Stimulated activated naive CD8-positive, alpha-beta T cell treated with anti-CD3 and anti-CD28 coated beads, Interleukin-15, Interleukin-2, amounts not matched to agents 100 ng/mL and 50 ng/mL, for 24 hours (primary cell): ENCODE data around the gene MTAP.

Experiments used
- H3K27ac Mint-ChIP-seq: one replicate; pipeline ENCODE4 v1.8.0; 2021; ENCODE audit warnings: mild to moderate bottlenecking, mixed read lengths
- H3K27me3 Mint-ChIP-seq: one replicate; pipeline ENCODE4 v1.8.0; 2021; ENCODE audit warnings: mixed read lengths
- H3K36me3 Mint-ChIP-seq: one replicate; pipeline ENCODE4 v1.8.0; 2021; ENCODE audit warnings: low read depth, mixed read lengths
- H3K4me1 Mint-ChIP-seq: one replicate; pipeline ENCODE4 v1.8.0; 2021; ENCODE audit warnings: low read depth, mixed read lengths
- H3K4me3 Mint-ChIP-seq: one replicate; pipeline ENCODE4 v1.8.0; 2021; ENCODE audit warnings: mild to moderate bottlenecking, mixed read lengths
- H3K9me3 Mint-ChIP-seq: one replicate; pipeline ENCODE4 v1.8.0; 2021; ENCODE audit warnings: mixed read lengths

The MTAP gene

GRCh38 chr9:21852754-21853153 lies 50.3 kb downstream of the MTAP start:
- Mint-ChIP-seq H3K27ac (no peak overlapping the region), H3K4me1 (peaks cover 16% of the 10 kb centered on the region), H3K36me3 (peaks cover 89% of the 10 kb centered on the region), H3K9me3 (no peaks in the 10 kb centered on the region), H3K4me3 (no peak overlapping the region), H3K27me3 (no peaks in the 10 kb centered on the region)

GRCh38 chr9:21853414-21853813 lies 51.0 kb downstream of the MTAP start:
- Mint-ChIP-seq H3K4me1 (peaks cover 16% of the 10 kb centered on the region), H3K4me3 (no peak overlapping the region), H3K27me3 (no peaks in the 10 kb centered on the region), H3K36me3 (peaks cover 89% of the 10 kb centered on the region), H3K9me3 (no peaks in the 10 kb centered on the region), H3K27ac (no peak overlapping the region)

GRCh38 chr9:21854119-21854518 lies 51.7 kb downstream of the MTAP start:
- H3K27ac Mint-ChIP-seq, result no peak overlapping the region
- no peaks in the 10 kb centered on the region for H3K9me3 Mint-ChIP-seq
- no peaks in the 10 kb centered on the region for H3K27me3 Mint-ChIP-seq
- peaks cover 16% of the 10 kb centered on the region for H3K4me1 Mint-ChIP-seq
- no peak overlapping the region for H3K4me3 Mint-ChIP-seq
- peaks cover 87% of the 10 kb centered on the region for H3K36me3 Mint-ChIP-seq

GRCh38 chr9:21854594-21854993 lies 52.2 kb downstream of the MTAP start:
- H3K27ac Mint-ChIP-seq, result no peak overlapping the region
- H3K27me3 Mint-ChIP-seq, result no peaks in the 10 kb centered on the region
- peaks cover 87% of the 10 kb centered on the region for H3K36me3 Mint-ChIP-seq
- H3K4me3 Mint-ChIP-seq, result no peak overlapping the region
- H3K9me3 Mint-ChIP-seq, result no peaks in the 10 kb centered on the region
- H3K4me1 Mint-ChIP-seq, result peaks cover 16% of the 10 kb centered on the region

DNA sequence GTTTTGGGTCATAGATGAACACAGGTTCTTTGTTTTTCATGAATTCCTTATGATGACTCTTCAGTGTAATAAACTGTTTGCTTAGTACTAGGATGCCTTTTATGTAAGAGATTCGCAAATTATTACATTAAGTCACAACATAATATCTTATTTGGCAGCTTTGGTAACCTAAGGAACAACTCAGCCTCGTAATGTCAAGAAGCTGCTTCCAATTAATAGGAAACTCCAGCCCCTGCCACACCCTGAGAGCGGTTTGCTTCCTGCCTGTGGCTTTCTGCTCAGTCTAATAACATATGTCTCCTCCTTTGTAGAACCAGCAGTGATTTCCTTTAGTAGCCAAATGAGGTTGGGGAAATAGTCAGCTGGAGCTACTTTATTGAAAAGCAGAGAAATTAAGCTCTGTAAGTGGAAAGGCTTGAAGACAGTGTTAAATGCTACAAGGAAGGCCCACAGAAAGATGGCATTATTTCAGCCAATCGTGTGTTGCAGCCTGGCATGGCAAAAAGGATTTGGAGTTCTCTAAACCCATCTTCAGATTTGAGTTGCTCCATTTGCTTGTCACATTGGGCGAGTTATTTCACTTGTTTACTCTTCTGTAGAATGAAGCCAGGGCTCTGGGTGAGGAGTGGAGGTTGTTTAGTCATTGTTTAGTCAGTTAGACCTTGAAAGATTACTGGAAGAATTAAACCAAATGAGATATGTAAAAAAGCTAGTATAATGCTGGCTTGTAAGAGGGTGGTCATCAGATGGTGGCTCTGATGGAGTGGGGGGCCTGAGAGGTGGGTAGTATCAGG lies 54.1 kb downstream of the MTAP start:
- Mint-ChIP-seq H3K36me3 (peaks cover 83% of the 10 kb centered on the region), H3K4me3 (no peak overlapping the region), H3K4me1 (peaks cover 13% of the 10 kb centered on the region), H3K27me3 (no peaks in the 10 kb centered on the region), H3K27ac (no peak overlapping the region), H3K9me3 (no peaks in the 10 kb centered on the region)

- Mint-ChIP-seq H3K4me3 (no peak overlapping the region), H3K36me3 (peaks cover 79% of the 10 kb centered on the region), H3K27ac (no peak overlapping the region), H3K9me3 (no peaks in the 10 kb centered on the region), H3K27me3 (no peaks in the 10 kb centered on the region), H3K4me1 (no peaks in the 10 kb centered on the region)
Observed at GRCh38 chr9:21862871-21863270, 60.4 kb downstream of the MTAP start.

DNA sequence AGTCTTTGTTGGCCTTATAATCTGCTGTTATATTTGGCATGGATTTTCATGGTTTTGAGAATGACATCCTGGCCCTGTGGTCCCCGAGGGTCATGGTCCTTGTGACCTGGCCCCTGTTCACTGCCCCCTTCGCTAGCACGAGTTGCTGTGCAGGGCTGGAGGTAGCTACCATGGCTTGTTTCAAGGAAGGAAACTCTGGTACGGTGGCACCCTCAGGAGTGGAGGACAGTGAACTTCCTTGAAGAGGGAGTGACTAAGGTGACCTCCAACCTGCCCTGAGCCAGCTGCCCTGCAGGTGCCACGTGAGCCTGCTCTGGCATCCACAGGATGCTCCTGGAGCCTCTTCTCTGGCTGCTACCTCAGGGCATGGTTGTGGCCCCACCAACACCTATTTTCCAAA lies 62.1 kb downstream of the MTAP start:
- H3K27ac Mint-ChIP-seq, result no peak overlapping the region

DNA sequence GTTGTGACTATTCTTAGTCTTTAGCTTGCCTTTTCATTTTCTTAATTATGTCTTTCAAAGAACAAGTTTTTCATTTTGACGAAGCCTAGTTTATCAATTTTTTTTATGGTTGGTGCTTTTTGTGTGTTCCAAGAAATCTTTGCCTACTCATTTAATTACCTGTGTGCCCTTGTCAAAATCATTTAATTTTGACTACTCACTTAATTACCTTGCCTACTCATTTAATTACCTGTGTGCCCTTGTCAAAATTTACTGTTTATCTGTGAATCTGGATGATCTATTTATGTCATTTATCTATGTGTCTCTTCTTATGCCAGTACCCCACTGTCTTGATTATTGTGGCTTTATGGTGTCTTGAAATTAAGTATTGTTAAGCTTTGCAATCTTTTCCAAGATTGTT lies 63.9 kb downstream of the MTAP start:
- H3K9me3 Mint-ChIP-seq, result no peaks in the 10 kb centered on the region
- H3K27ac Mint-ChIP-seq, result no peak overlapping the region
- H3K36me3 Mint-ChIP-seq, result peaks cover 59% of the 10 kb centered on the region
- H3K27me3 Mint-ChIP-seq, result no peaks in the 10 kb centered on the region
- no peaks in the 10 kb centered on the region for H3K4me1 Mint-ChIP-seq
- no peak overlapping the region for H3K4me3 Mint-ChIP-seq

More for the DNA sequence above, 62.1 kb downstream of the MTAP start:
- Mint-ChIP-seq H3K4me1 (no peaks in the 10 kb centered on the region), H3K9me3 (no peaks in the 10 kb centered on the region), H3K36me3 (peaks cover 68% of the 10 kb centered on the region), H3K4me3 (no peak overlapping the region), H3K27me3 (no peaks in the 10 kb centered on the region)

GRCh38 chr9:21871256-21871975 lies 69.0 kb downstream of the MTAP start:
- peaks cover 61% of the 10 kb centered on the region for H3K36me3 Mint-ChIP-seq
- peaks cover 12% of the 10 kb centered on the region for H3K9me3 Mint-ChIP-seq
- no peak overlapping the region for H3K27ac Mint-ChIP-seq
- no peaks in the 10 kb centered on the region for H3K27me3 Mint-ChIP-seq
- H3K4me3 Mint-ChIP-seq, result no peak overlapping the region
- H3K4me1 Mint-ChIP-seq, result peaks cover 6% of the 10 kb centered on the region

DNA sequence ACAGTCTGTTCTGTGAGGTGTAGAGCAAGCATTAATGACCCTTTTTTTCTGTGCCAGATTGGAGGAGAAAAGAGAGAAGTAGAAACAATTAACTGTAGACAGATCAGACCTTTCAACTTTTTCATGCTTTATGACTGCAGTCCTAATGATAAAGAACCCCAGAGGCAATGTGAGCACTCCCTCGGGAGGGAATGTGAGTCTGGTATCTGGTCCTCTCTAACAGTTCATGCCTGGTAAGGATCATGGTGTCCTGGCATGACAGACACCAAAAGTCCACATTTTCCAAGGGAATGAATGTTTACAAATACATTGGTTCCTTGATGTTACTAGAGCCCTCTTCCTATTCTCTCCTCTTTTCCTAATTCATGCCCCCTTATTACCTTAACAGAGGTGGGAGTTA lies 70.3 kb downstream of the MTAP start:
- Mint-ChIP-seq H3K36me3 (peaks cover 61% of the 10 kb centered on the region), H3K9me3 (peaks cover 16% of the 10 kb centered on the region), H3K4me3 (no peak overlapping the region), H3K27ac (no peak overlapping the region), H3K27me3 (no peaks in the 10 kb centered on the region), H3K4me1 (peaks cover 6% of the 10 kb centered on the region)

- Mint-ChIP-seq H3K36me3 (peaks cover 67% of the 10 kb centered on the region), H3K9me3 (peaks cover 21% of the 10 kb centered on the region), H3K4me3 (no peak overlapping the region), H3K27ac (no peak overlapping the region), H3K27me3 (no peaks in the 10 kb centered on the region), H3K4me1 (peaks cover 6% of the 10 kb centered on the region)
Observed at GRCh38 chr9:21873540-21874221, 71.2 kb downstream of the MTAP start.

- peaks cover 86% of the 10 kb centered on the region for H3K36me3 Mint-ChIP-seq
- H3K4me1 Mint-ChIP-seq, result peaks cover 6% of the 10 kb centered on the region
- H3K4me3 Mint-ChIP-seq, result no peak overlapping the region
- no peak overlapping the region for H3K27ac Mint-ChIP-seq
- no peaks in the 10 kb centered on the region for H3K27me3 Mint-ChIP-seq
- peaks cover 34% of the 10 kb centered on the region for H3K9me3 Mint-ChIP-seq
Observed at GRCh38 chr9:21875893-21876292, 73.5 kb downstream of the MTAP start.

- Mint-ChIP-seq H3K36me3 (peaks cover 65% of the 10 kb centered on the region), H3K4me3 (no peak overlapping the region), H3K9me3 (peaks cover 31% of the 10 kb centered on the region), H3K27me3 (no peaks in the 10 kb centered on the region), H3K4me1 (no peaks in the 10 kb centered on the region), H3K27ac (no peak overlapping the region)
Observed at GRCh38 chr9:21883642-21884041, 81.2 kb downstream of the MTAP start.

- Mint-ChIP-seq H3K9me3 (peaks cover 37% of the 10 kb centered on the region), H3K4me3 (no peak overlapping the region), H3K27me3 (no peaks in the 10 kb centered on the region), H3K27ac (no peak overlapping the region), H3K36me3 (peaks cover 86% of the 10 kb centered on the region), H3K4me1 (no peaks in the 10 kb centered on the region)
Observed at GRCh38 chr9:21889673-21890072, 87.2 kb downstream of the MTAP start.

GRCh38 chr9:21890696-21891095 lies 88.3 kb downstream of the MTAP start:
- Mint-ChIP-seq H3K4me3 (no peak overlapping the region), H3K27ac (no peak overlapping the region), H3K9me3 (peaks cover 40% of the 10 kb centered on the region), H3K36me3 (peaks cover 82% of the 10 kb centered on the region), H3K27me3 (no peaks in the 10 kb centered on the region), H3K4me1 (no peaks in the 10 kb centered on the region)
